ENCODE data around the gene USP24. TPM values are rescaled to one million over a fixed set of nuclear protein-coding genes. Genes with fewer than 3 reads are reported as not detected.

The USP24 gene
- total RNA-seq, 1 donor from 2014 or later: 35.8 TPM

GRCh38 chr1:55168353-55168752 lies 46.8 kb downstream of the USP24 start:
- no peaks in the 10 kb centered on the region for H3K4me1 ChIP-seq
- peaks cover 0 to 15% of the 10 kb centered on the region in 2 donors for H3K36me3 ChIP-seq
- TF ChIP-seq CTCF (IDR thresholded peaks at IDR 0.05) (no peak), POLR2AphosphoS5 (IDR thresholded peaks at IDR 0.05; ENCODE audit: insufficient read depth in 1 of 2, low read depth in 1 of 2) (no peak), POLR2A (IDR thresholded peaks at IDR 0.05) (no peak)

GRCh38 chr1:55167224-55167871 lies 47.8 kb downstream of the USP24 start:
- peaks cover 0 to 15% of the 10 kb centered on the region in 2 donors for H3K36me3 ChIP-seq
- no peaks in the 10 kb centered on the region for H3K9me3 ChIP-seq
- intact Hi-C loops (cut with DNase I): no loop called here
- H3K4me1 ChIP-seq: no peaks in the 10 kb centered on the region
- H3K27me3 ChIP-seq: no peaks in the 10 kb centered on the region
- no peak overlapping the region for H3K4me3 ChIP-seq
- TF ChIP-seq POLR2AphosphoS5 (IDR thresholded peaks at IDR 0.05; ENCODE audit: insufficient read depth in 1 of 2, low read depth in 1 of 2): no peak
- TF ChIP-seq POLR2A (IDR thresholded peaks at IDR 0.05): no peak
- TF ChIP-seq CTCF (IDR thresholded peaks at IDR 0.05): no peak
- H3K27ac ChIP-seq: no peak overlapping the region
- DNase-seq (ENCODE audit: extremely low spot score in 2 of 2): no peak

More at GRCh38 chr1:55168353-55168752, 46.8 kb downstream of the USP24 start:
- DNase-seq (ENCODE audit: extremely low spot score in 2 of 2): no peak
- Histone ChIP-seq H3K27ac (no peak overlapping the region), H3K4me3 (no peak overlapping the region), H3K9me3 (no peaks in the 10 kb centered on the region), H3K27me3 (no peaks in the 10 kb centered on the region)
- intact Hi-C loops (cut with DNase I): no loop called here

GRCh38 chr1:55164906-55165305 lies 50.3 kb downstream of the USP24 start:
- no peaks in the 10 kb centered on the region for H3K27me3 ChIP-seq
- intact Hi-C loops (cut with DNase I): no loop called here
- no peak overlapping the region for H3K27ac ChIP-seq
- no peak for TF ChIP-seq POLR2AphosphoS5 (IDR thresholded peaks at IDR 0.05; ENCODE audit: insufficient read depth in 1 of 2, low read depth in 1 of 2)
- no peak for TF ChIP-seq CTCF (IDR thresholded peaks at IDR 0.05)
- no peak for TF ChIP-seq POLR2A (IDR thresholded peaks at IDR 0.05)
- DNase-seq (ENCODE audit: extremely low spot score in 2 of 2): no peak
- H3K4me1 ChIP-seq: no peaks in the 10 kb centered on the region
- H3K36me3 ChIP-seq: peaks cover 0 to 32% of the 10 kb centered on the region in 2 donors
- no peaks in the 10 kb centered on the region for H3K9me3 ChIP-seq
- H3K4me3 ChIP-seq: no peak overlapping the region

- H3K9me3 ChIP-seq: no peaks in the 10 kb centered on the region
- H3K27ac ChIP-seq: no peak overlapping the region
- H3K36me3 ChIP-seq: peaks cover 0 to 42% of the 10 kb centered on the region in 2 donors
- DNase-seq (ENCODE audit: extremely low spot score in 2 of 2): no peak
- no peak overlapping the region for H3K4me3 ChIP-seq
- intact Hi-C loops (cut with DNase I): no loop called here
- no peaks in the 10 kb centered on the region for H3K4me1 ChIP-seq
- TF ChIP-seq POLR2AphosphoS5 (IDR thresholded peaks at IDR 0.05; ENCODE audit: insufficient read depth in 1 of 2, low read depth in 1 of 2) (no peak), CTCF (IDR thresholded peaks at IDR 0.05) (no peak), POLR2A (IDR thresholded peaks at IDR 0.05) (no peak)
- no peaks in the 10 kb centered on the region for H3K27me3 ChIP-seq
Observed at GRCh38 chr1:55159571-55159970, 55.6 kb downstream of the USP24 start.

GRCh38 chr1:55156608-55157007 lies 58.6 kb downstream of the USP24 start:
- Histone ChIP-seq H3K36me3 (peaks cover 0 to 45% of the 10 kb centered on the region in 2 donors), H3K27ac (no peak overlapping the region), H3K9me3 (no peaks in the 10 kb centered on the region), H3K4me3 (no peak overlapping the region), H3K4me1 (no peaks in the 10 kb centered on the region), H3K27me3 (no peaks in the 10 kb centered on the region)
- intact Hi-C loops (cut with DNase I): no loop called here
- TF ChIP-seq POLR2AphosphoS5 (IDR thresholded peaks at IDR 0.05; ENCODE audit: insufficient read depth in 1 of 2, low read depth in 1 of 2) (no peak), CTCF (IDR thresholded peaks at IDR 0.05) (no peak), POLR2A (IDR thresholded peaks at IDR 0.05) (no peak)
- DNase-seq (ENCODE audit: extremely low spot score in 2 of 2): no peak
